OCI-LY7 (cell line): ENCODE data around the gene TCF23.

Experiments used
- CTCF ChIP-seq: fragments of 200-600 bp; sonication (generic); conservative IDR thresholded peaks from 2 replicates; pipeline ENCODE4 v1.5.1; 2014; ENCODE audit warnings: mild to moderate bottlenecking, antibody characterized with exemption, low read length, moderate library complexity, mixed read lengths
- EZH2phosphoT487 ChIP-seq: fragments of 200-600 bp; sonication (generic); IDR thresholded peaks from 2 replicates; pipeline ENCODE4 v1.6.1; 2018; ENCODE audit warnings: low read depth, borderline replicate concordance, mild to moderate bottlenecking, mixed run types, antibody characterized with exemption, low read length, moderate library complexity, mixed read lengths

DNA sequence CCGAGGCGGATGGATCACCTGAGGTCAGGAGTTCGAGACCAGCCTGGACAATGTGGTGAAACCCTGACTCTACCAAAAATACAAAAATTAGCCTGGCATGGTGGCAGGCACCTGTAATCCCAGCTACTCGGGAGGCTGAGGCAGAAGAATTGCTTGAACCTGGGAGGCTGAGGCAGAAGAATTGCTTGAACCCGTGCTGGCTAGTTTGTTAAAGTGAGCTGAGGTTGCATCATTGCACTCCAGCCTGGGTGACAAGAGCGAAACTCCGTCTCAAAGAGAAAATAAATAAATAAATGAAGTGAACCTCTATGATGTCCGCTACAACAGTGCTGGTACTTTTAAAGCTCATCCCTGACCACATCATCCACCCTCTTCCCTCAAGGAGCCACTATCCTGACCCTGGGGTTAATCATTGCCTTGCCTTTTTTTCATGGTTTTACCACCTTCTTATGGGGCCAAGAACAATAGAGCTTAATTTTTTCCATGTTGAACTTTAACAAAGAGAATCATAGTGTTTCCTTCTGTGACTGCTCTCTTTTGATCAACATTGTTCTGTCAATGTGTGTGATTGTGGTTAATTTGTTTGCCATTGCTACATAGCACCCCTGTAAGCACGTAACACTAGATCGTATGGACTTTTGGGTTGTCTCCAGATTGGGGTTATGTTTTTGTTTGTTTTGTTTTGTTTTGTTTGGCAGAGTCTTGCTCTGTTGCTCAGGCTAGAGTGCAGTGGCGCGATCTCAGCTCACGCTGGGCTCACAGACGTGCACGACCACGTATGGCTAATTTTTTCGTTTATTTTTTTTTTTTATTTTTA lies 45.9 kb downstream of the TCF23 start:
- TF ChIP-seq CTCF (no peak), EZH2phosphoT487 (no peak)
